MM.1S (cell line): ENCODE data around the gene B3GNT4.

Experiments used
- DNase-seq: peaks from one replicate; pipeline ENCODE4 v3.0.0-alpha.2; 2015
- H2AFZ ChIP-seq: fragments of 300-600 bp; sonication (generic); 2 replicates; pipeline ENCODE4 v1.6.0; 2016; ENCODE audit warnings: antibody characterized with exemption, low read length
- H3F3A ChIP-seq: fragments of 300-600 bp; sonication (generic); 2 replicates; pipeline ENCODE4 v1.6.1; 2016; ENCODE audit warnings: mild to moderate bottlenecking, antibody characterized with exemption, low read length, moderate library complexity, mixed read lengths; ENCODE audit not compliant: insufficient read depth
- H3K27ac ChIP-seq: fragments of 300-600 bp; sonication (generic); 2 replicates; pipeline ENCODE4 v1.5.1; 2016; ENCODE audit warnings: mild to moderate bottlenecking, low read length
- H3K27me3 ChIP-seq: fragments of 300-600 bp; sonication (generic); replicated peaks from 2 replicates; pipeline ENCODE4 v1.6.0; 2016; ENCODE audit warnings: low read length; ENCODE audit not compliant: insufficient read depth
- H3K36me3 ChIP-seq: fragments of 300-600 bp; sonication (generic); replicated peaks from 2 replicates; pipeline ENCODE4 v1.6.1; 2016; ENCODE audit warnings: mild to moderate bottlenecking, low read length, mixed read lengths; ENCODE audit not compliant: insufficient read depth
- H3K4me1 ChIP-seq: fragments of 300-600 bp; sonication (generic); 2 replicates; pipeline ENCODE4 v1.6.1; 2016; ENCODE audit warnings: low read length, mixed read lengths
- H3K4me2 ChIP-seq: fragments of 300-600 bp; sonication (generic); 2 replicates; pipeline ENCODE4 v1.6.0; 2016; ENCODE audit warnings: low read depth, low read length
- H3K4me3 ChIP-seq: fragments of 300-600 bp; sonication (generic); 2 replicates; pipeline ENCODE4 v1.5.1; 2016; ENCODE audit warnings: low read length, mixed read lengths
- H3K79me2 ChIP-seq: fragments of 300-600 bp; sonication (generic); 2 replicates; pipeline ENCODE4 v1.6.1; 2016; ENCODE audit warnings: mixed run types, low read length, mixed read lengths
- H3K9ac ChIP-seq: fragments of 300-600 bp; sonication (generic); 2 replicates; pipeline ENCODE4 v1.6.1; 2016; ENCODE audit warnings: low read length, mixed read lengths
- H3K9me2 ChIP-seq: fragments of 300-600 bp; sonication (generic); replicated peaks from 2 replicates; pipeline ENCODE4 v1.6.1; 2016; ENCODE audit warnings: mild to moderate bottlenecking, low read length, mixed read lengths; ENCODE audit not compliant: insufficient read depth
- H3K9me3 ChIP-seq: fragments of 300-600 bp; sonication (generic); replicated peaks from 2 replicates; pipeline ENCODE4 v1.6.1; 2016; ENCODE audit warnings: mild to moderate bottlenecking, low read length, mixed read lengths; ENCODE audit not compliant: insufficient read depth
- H4K20me1 ChIP-seq: fragments of 300-600 bp; sonication (generic); 2 replicates; pipeline ENCODE4 v1.6.1; 2016; ENCODE audit warnings: mild to moderate bottlenecking, low read length, moderate library complexity, mixed read lengths; ENCODE audit not compliant: insufficient read depth
- CTCF ChIP-seq: fragments of 300-600 bp; sonication (generic); IDR thresholded peaks from 2 replicates; pipeline ENCODE4 v1.5.1; 2016; ENCODE audit warnings: antibody characterized with exemption, low read length, mixed read lengths
- EZH2 ChIP-seq: fragments of 300-600 bp; sonication (generic); optimal IDR thresholded peaks from 2 replicates; pipeline ENCODE3; 2017; ENCODE audit warnings: low read depth, mild to moderate bottlenecking, antibody characterized with exemption, low read length, mixed read lengths
- EZH2phosphoT487 ChIP-seq: fragments of 300-600 bp; sonication (generic); IDR thresholded peaks from 2 replicates; pipeline ENCODE4 v1.6.1; 2018; ENCODE audit warnings: antibody characterized with exemption, low read length

Gene B3GNT4

GRCh38 chr12:122204167-122205052 lies 901 bp downstream of the B3GNT4 start:
- no peaks in the 10 kb centered on the region for H4K20me1 ChIP-seq
- no peaks in the 10 kb centered on the region for H3F3A ChIP-seq
- no peaks in the 10 kb centered on the region for H3K4me1 ChIP-seq
- H3K4me3 ChIP-seq = no peak overlapping the region
- DNase-seq = no peak
- H3K9me3 ChIP-seq = no peaks in the 10 kb centered on the region
- no peaks in the 10 kb centered on the region for H3K27me3 ChIP-seq
- no peaks in the 10 kb centered on the region for H3K9me2 ChIP-seq
- H3K79me2 ChIP-seq = no peaks in the 10 kb centered on the region
- TF ChIP-seq EZH2phosphoT487 = no peak
- TF ChIP-seq CTCF = no peak
- no peak for TF ChIP-seq EZH2
- no peak overlapping the region for H3K9ac ChIP-seq
- H3K4me2 ChIP-seq = no peak overlapping the region
- H3K36me3 ChIP-seq = no peaks in the 10 kb centered on the region
- no peak overlapping the region for H2AFZ ChIP-seq
- no peak overlapping the region for H3K27ac ChIP-seq

GRCh38 chr12:122205053-122205925 lies 1.8 kb downstream of the B3GNT4 start:
- Histone ChIP-seq H3K4me3 (no peak overlapping the region), H3K4me1 (no peaks in the 10 kb centered on the region), H3K9me2 (no peaks in the 10 kb centered on the region), H3K9me3 (no peaks in the 10 kb centered on the region), H3K79me2 (no peaks in the 10 kb centered on the region), H3K27ac (no peak overlapping the region), H3F3A (no peaks in the 10 kb centered on the region), H3K27me3 (no peaks in the 10 kb centered on the region), H2AFZ (no peak overlapping the region), H3K9ac (no peak overlapping the region), H4K20me1 (no peaks in the 10 kb centered on the region), H3K36me3 (no peaks in the 10 kb centered on the region), H3K4me2 (no peak overlapping the region)
- TF ChIP-seq CTCF (no peak), EZH2phosphoT487 (no peak), EZH2 (no peak)
- no peak for DNase-seq

- Histone ChIP-seq H3K27me3 (no peaks in the 10 kb centered on the region), H3K36me3 (no peaks in the 10 kb centered on the region), H3F3A (no peaks in the 10 kb centered on the region), H3K27ac (no peak overlapping the region), H3K4me1 (no peaks in the 10 kb centered on the region), H3K9me3 (no peaks in the 10 kb centered on the region), H3K9ac (no peak overlapping the region), H4K20me1 (no peaks in the 10 kb centered on the region), H3K4me2 (no peak overlapping the region), H3K4me3 (no peak overlapping the region), H2AFZ (no peak overlapping the region), H3K79me2 (no peaks in the 10 kb centered on the region), H3K9me2 (no peaks in the 10 kb centered on the region)
- DNase-seq = no peak
- TF ChIP-seq EZH2phosphoT487 = no peak
Measured at GRCh38 chr12:122206111-122206881, 2.8 kb downstream of the B3GNT4 start.
